MM.1S (cell line): ENCODE data around the gene ZNF716.

Source experiments
- DNase-seq: peaks from one replicate; pipeline ENCODE4 v3.0.0-alpha.2; 2015
- H2AFZ ChIP-seq: fragments of 300-600 bp; sonication (generic); 2 replicates; pipeline ENCODE4 v1.6.0; 2016; ENCODE audit warnings: antibody characterized with exemption, low read length
- H3F3A ChIP-seq: fragments of 300-600 bp; sonication (generic); 2 replicates; pipeline ENCODE4 v1.6.1; 2016; ENCODE audit warnings: mild to moderate bottlenecking, antibody characterized with exemption, low read length, moderate library complexity, mixed read lengths; ENCODE audit not compliant: insufficient read depth
- H3K27ac ChIP-seq: fragments of 300-600 bp; sonication (generic); 2 replicates; pipeline ENCODE4 v1.5.1; 2016; ENCODE audit warnings: mild to moderate bottlenecking, low read length
- H3K27me3 ChIP-seq: fragments of 300-600 bp; sonication (generic); replicated peaks from 2 replicates; pipeline ENCODE4 v1.6.0; 2016; ENCODE audit warnings: low read length; ENCODE audit not compliant: insufficient read depth
- H3K36me3 ChIP-seq: fragments of 300-600 bp; sonication (generic); replicated peaks from 2 replicates; pipeline ENCODE4 v1.6.1; 2016; ENCODE audit warnings: mild to moderate bottlenecking, low read length, mixed read lengths; ENCODE audit not compliant: insufficient read depth
- H3K4me1 ChIP-seq: fragments of 300-600 bp; sonication (generic); 2 replicates; pipeline ENCODE4 v1.6.1; 2016; ENCODE audit warnings: low read length, mixed read lengths
- H3K4me2 ChIP-seq: fragments of 300-600 bp; sonication (generic); 2 replicates; pipeline ENCODE4 v1.6.0; 2016; ENCODE audit warnings: low read depth, low read length
- H3K4me3 ChIP-seq: fragments of 300-600 bp; sonication (generic); 2 replicates; pipeline ENCODE4 v1.5.1; 2016; ENCODE audit warnings: low read length, mixed read lengths
- H3K79me2 ChIP-seq: fragments of 300-600 bp; sonication (generic); 2 replicates; pipeline ENCODE4 v1.6.1; 2016; ENCODE audit warnings: mixed run types, low read length, mixed read lengths
- H3K9ac ChIP-seq: fragments of 300-600 bp; sonication (generic); 2 replicates; pipeline ENCODE4 v1.6.1; 2016; ENCODE audit warnings: low read length, mixed read lengths
- H3K9me2 ChIP-seq: fragments of 300-600 bp; sonication (generic); replicated peaks from 2 replicates; pipeline ENCODE4 v1.6.1; 2016; ENCODE audit warnings: mild to moderate bottlenecking, low read length, mixed read lengths; ENCODE audit not compliant: insufficient read depth
- H3K9me3 ChIP-seq: fragments of 300-600 bp; sonication (generic); replicated peaks from 2 replicates; pipeline ENCODE4 v1.6.1; 2016; ENCODE audit warnings: mild to moderate bottlenecking, low read length, mixed read lengths; ENCODE audit not compliant: insufficient read depth
- H4K20me1 ChIP-seq: fragments of 300-600 bp; sonication (generic); 2 replicates; pipeline ENCODE4 v1.6.1; 2016; ENCODE audit warnings: mild to moderate bottlenecking, low read length, moderate library complexity, mixed read lengths; ENCODE audit not compliant: insufficient read depth
- CTCF ChIP-seq: fragments of 300-600 bp; sonication (generic); IDR thresholded peaks from 2 replicates; pipeline ENCODE4 v1.5.1; 2016; ENCODE audit warnings: antibody characterized with exemption, low read length, mixed read lengths
- EZH2 ChIP-seq: fragments of 300-600 bp; sonication (generic); optimal IDR thresholded peaks from 2 replicates; pipeline ENCODE3; 2017; ENCODE audit warnings: low read depth, mild to moderate bottlenecking, antibody characterized with exemption, low read length, mixed read lengths
- EZH2phosphoT487 ChIP-seq: fragments of 300-600 bp; sonication (generic); IDR thresholded peaks from 2 replicates; pipeline ENCODE4 v1.6.1; 2018; ENCODE audit warnings: antibody characterized with exemption, low read length

ZNF716 gene

GRCh38 chr7:57414415-57414814, 35.6 kb upstream of the ZNF716 start:
- Histone ChIP-seq H2AFZ (no peak overlapping the region), H3K9me2 (no peaks in the 10 kb centered on the region), H3K27me3 (no peaks in the 10 kb centered on the region), H3F3A (no peaks in the 10 kb centered on the region), H3K4me2 (no peak overlapping the region), H3K27ac (no peak overlapping the region), H4K20me1 (no peaks in the 10 kb centered on the region), H3K4me3 (no peak overlapping the region), H3K79me2 (no peaks in the 10 kb centered on the region), H3K4me1 (no peaks in the 10 kb centered on the region), H3K9ac (no peak overlapping the region), H3K36me3 (no peaks in the 10 kb centered on the region), H3K9me3 (no peaks in the 10 kb centered on the region)
- no peak for DNase-seq
- TF ChIP-seq CTCF (no peak), EZH2phosphoT487 (no peak), EZH2 (no peak)

- Histone ChIP-seq H3K4me3 (no peak overlapping the region), H3K27me3 (no peaks in the 10 kb centered on the region), H3K36me3 (no peaks in the 10 kb centered on the region), H3K4me2 (no peak overlapping the region), H3K9me2 (no peaks in the 10 kb centered on the region), H3K9ac (no peak overlapping the region), H2AFZ (no peak overlapping the region), H3K27ac (no peak overlapping the region), H3K9me3 (no peaks in the 10 kb centered on the region), H4K20me1 (no peaks in the 10 kb centered on the region), H3K79me2 (no peaks in the 10 kb centered on the region), H3K4me1 (no peaks in the 10 kb centered on the region), H3F3A (no peaks in the 10 kb centered on the region)
- no peak for TF ChIP-seq EZH2
- TF ChIP-seq EZH2phosphoT487: no peak
- no peak for TF ChIP-seq CTCF
- no peak for DNase-seq
These were observed 35.1 kb upstream of the ZNF716 start for GRCh38 chr7:57414852-57415251.

GRCh38 chr7:57415326-57415725, 34.7 kb upstream of the ZNF716 start:
- Histone ChIP-seq H3K79me2 (no peaks in the 10 kb centered on the region), H3K4me3 (no peak overlapping the region), H4K20me1 (no peaks in the 10 kb centered on the region), H3K9me2 (no peaks in the 10 kb centered on the region), H3K4me1 (no peaks in the 10 kb centered on the region), H3K36me3 (no peaks in the 10 kb centered on the region), H2AFZ (no peak overlapping the region), H3K4me2 (no peak overlapping the region), H3K9me3 (no peaks in the 10 kb centered on the region), H3K27ac (no peak overlapping the region), H3F3A (no peaks in the 10 kb centered on the region), H3K9ac (no peak overlapping the region), H3K27me3 (no peaks in the 10 kb centered on the region)
- no peak for DNase-seq
- TF ChIP-seq EZH2phosphoT487: no peak
- TF ChIP-seq EZH2: no peak
- TF ChIP-seq CTCF: no peak
